OCI-LY7 (cell line): ENCODE measurements around the gene HEATR9. TPM values are rescaled to one million over a fixed set of nuclear protein-coding genes. Genes with fewer than 3 reads are reported as not detected.

ENCODE experiments used
- BruUV-seq: library from RNA; stranded (reverse); fragments of 400-500 nt; replicated peaks from 2 replicates; lab custom pipeline; 2021; lab: Mats Ljungman, UMichigan
- CTCF ChIA-PET: fragments of 300-600 bp; sonication (Branson Sonifier 250); formaldehyde crosslinking; loops from one replicate; lab custom pipeline; 2022; ENCODE audit warnings: antibody characterized with exemption; ENCODE audit not compliant: unreplicated experiment; lab: Charles Lee
- POLR2A ChIA-PET: fragments of 300-600 bp; sonication (Branson Sonifier 250); formaldehyde crosslinking; loops from one replicate; lab custom pipeline; 2022; ENCODE audit warnings: antibody characterized with exemption; lab: Charles Lee
- DNase-seq: peaks from one replicate; pipeline ENCODE4 v3.0.0-alpha.2; 2015; ENCODE audit warnings: low spot score
- H2AFZ ChIP-seq: fragments of 200-600 bp; sonication (generic), shearing (Covaris generic); 2 replicates; pipeline ENCODE4 v1.6.1; 2014; ENCODE audit warnings: mild to moderate bottlenecking, antibody characterized with exemption, low read length, moderate library complexity
- H3K27ac ChIP-seq: fragments of 200-600 bp; sonication (generic); 2 replicates; pipeline ENCODE4 v1.5.1; 2014; ENCODE audit warnings: mixed run types, low read depth, mild to moderate bottlenecking, moderate library complexity, low read length, inconsistent platforms; ENCODE audit not compliant: poor library complexity, severe bottlenecking
- H3K36me3 ChIP-seq: fragments of 200-600 bp; sonication (generic); 2 replicates; pipeline ENCODE4 v1.6.1; 2014; ENCODE audit warnings: mild to moderate bottlenecking, antibody characterized with exemption, low read length, moderate library complexity, mixed read lengths; ENCODE audit not compliant: insufficient read depth
- H3K4me1 ChIP-seq: fragments of 200-600 bp; sonication (generic); 2 replicates; pipeline ENCODE4 v1.5.1; 2014; ENCODE audit warnings: mild to moderate bottlenecking, low read length; ENCODE audit not compliant: insufficient read depth, poor library complexity, severe bottlenecking
- H3K4me2 ChIP-seq: fragments of 200-600 bp; sonication (generic); 2 replicates; pipeline ENCODE4 v1.6.1; 2014; ENCODE audit warnings: mild to moderate bottlenecking, low read length
- H3K4me3 ChIP-seq: fragments of 200-600 bp; sonication (generic); 2 replicates; pipeline ENCODE4 v1.5.1; 2014; ENCODE audit warnings: mild to moderate bottlenecking, low read depth, low read length; ENCODE audit not compliant: poor library complexity, severe bottlenecking
- H3K79me2 ChIP-seq: fragments of 200-600 bp; sonication (generic); 2 replicates; pipeline ENCODE4 v1.6.1; 2016; ENCODE audit warnings: low read depth, mild to moderate bottlenecking, low read length, moderate library complexity, mixed read lengths; ENCODE audit not compliant: insufficient read depth
- H3K9me2 ChIP-seq: fragments of 200-600 bp; sonication (generic); 2 replicates; pipeline ENCODE4 v1.6.1; 2016; ENCODE audit warnings: mild to moderate bottlenecking, low read length, mixed read lengths; ENCODE audit not compliant: insufficient read depth
- H3K9me3 ChIP-seq: fragments of 200-600 bp; sonication (generic); 2 replicates; pipeline ENCODE4 v1.6.1; 2014; ENCODE audit warnings: mild to moderate bottlenecking, mixed run types, low read length, mixed read lengths
- H4K20me1 ChIP-seq: fragments of 200-600 bp; sonication (generic); 2 replicates; pipeline ENCODE4 v1.6.1; 2014; ENCODE audit warnings: mild to moderate bottlenecking, antibody characterized with exemption, low read length, moderate library complexity, mixed read lengths; ENCODE audit not compliant: insufficient read depth
- EZH2phosphoT487 ChIP-seq: fragments of 200-600 bp; sonication (generic); IDR thresholded peaks from 2 replicates; pipeline ENCODE4 v1.6.1; 2018; ENCODE audit warnings: low read depth, borderline replicate concordance, mild to moderate bottlenecking, mixed run types, antibody characterized with exemption, low read length, moderate library complexity, mixed read lengths
- intact Hi-C: fragments of 100-400 bp; cut with micrococcal nuclease; formaldehyde crosslinking; loops from one replicate; pipeline ENCODE4 v1.10.0; 2022; ENCODE audit not compliant: unreplicated experiment
- total RNA-seq, 2 experiments: library from RNA; depleted of rRNA in 1 of 2; stranded (reverse); fragments of >200 nt in 1 of 2; shearing (Covaris generic) in 1 of 2; gene quantifications; 2 replicates each; pipeline ENCODE4 v1.2.3, GENCODE V29; 2014 to 2022
- TF ChIP-seq, protein P1 (sequence below): fragments of 200-600 bp; sonication (generic); conservative IDR thresholded peaks from 2 replicates; pipeline ENCODE4 v1.5.1; 2014; ENCODE audit warnings: mild to moderate bottlenecking, antibody characterized with exemption, low read length, moderate library complexity, mixed read lengths

HEATR9 gene
- total RNA-seq, 2 experiments from 2014 or later = not detected

- Histone ChIP-seq H3K4me3 (no peak overlapping the region), H3K4me1 (no peaks in the 10 kb centered on the region), H4K20me1 (peaks cover 56% of the 10 kb centered on the region), H3K9me3 (no peaks in the 10 kb centered on the region), H3K27ac (no peak overlapping the region), H2AFZ (no peak overlapping the region), H3K9me2 (no peaks in the 10 kb centered on the region), H3K4me2 (no peak overlapping the region), H3K79me2 (peaks cover 86% of the 10 kb centered on the region), H3K36me3 (peaks cover 97% of the 10 kb centered on the region)
- no peak for TF ChIP-seq EZH2phosphoT487
- TF ChIP-seq, protein P1, sequence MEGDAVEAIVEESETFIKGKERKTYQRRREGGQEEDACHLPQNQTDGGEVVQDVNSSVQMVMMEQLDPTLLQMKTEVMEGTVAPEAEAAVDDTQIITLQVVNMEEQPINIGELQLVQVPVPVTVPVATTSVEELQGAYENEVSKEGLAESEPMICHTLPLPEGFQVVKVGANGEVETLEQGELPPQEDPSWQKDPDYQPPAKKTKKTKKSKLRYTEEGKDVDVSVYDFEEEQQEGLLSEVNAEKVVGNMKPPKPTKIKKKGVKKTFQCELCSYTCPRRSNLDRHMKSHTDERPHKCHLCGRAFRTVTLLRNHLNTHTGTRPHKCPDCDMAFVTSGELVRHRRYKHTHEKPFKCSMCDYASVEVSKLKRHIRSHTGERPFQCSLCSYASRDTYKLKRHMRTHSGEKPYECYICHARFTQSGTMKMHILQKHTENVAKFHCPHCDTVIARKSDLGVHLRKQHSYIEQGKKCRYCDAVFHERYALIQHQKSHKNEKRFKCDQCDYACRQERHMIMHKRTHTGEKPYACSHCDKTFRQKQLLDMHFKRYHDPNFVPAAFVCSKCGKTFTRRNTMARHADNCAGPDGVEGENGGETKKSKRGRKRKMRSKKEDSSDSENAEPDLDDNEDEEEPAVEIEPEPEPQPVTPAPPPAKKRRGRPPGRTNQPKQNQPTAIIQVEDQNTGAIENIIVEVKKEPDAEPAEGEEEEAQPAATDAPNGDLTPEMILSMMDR = no peak
- DNase-seq = no peak
- no TSS peak for BruUV-seq
- ChIA-PET POLR2A (interaction anchor here (1.3 to 1.4 kb wide), 2 partner anchors 9 to 14 kb away, joined by 3 to 6 read pairs; no protein-coding TSS in a partner anchor), CTCF (no interaction called here)
- intact Hi-C loops = no loop called here
Measured at GRCh38 chr17:35819455-35819854, 49.2 kb downstream of the HEATR9 start.

GRCh38 chr17:35817196-35817595, 51.5 kb downstream of the HEATR9 start:
- no peak overlapping the region for H3K4me2 ChIP-seq
- peaks cover 91% of the 10 kb centered on the region for H3K36me3 ChIP-seq
- H4K20me1 ChIP-seq = peaks cover 60% of the 10 kb centered on the region
- TF ChIP-seq, protein P1 = no peak
- TF ChIP-seq EZH2phosphoT487 = no peak
- peaks cover 7% of the 10 kb centered on the region for H3K4me1 ChIP-seq
- H3K4me3 ChIP-seq = no peak overlapping the region
- intact Hi-C loops = no loop called here
- ChIA-PET POLR2A (interaction anchor here (0.6 to 0.7 kb wide), 2 partner anchors 9 to 195 kb away, joined by 3 read pairs; no protein-coding TSS in a partner anchor), CTCF (interaction anchor here (1.6 kb wide), 1 partner anchor 53 kb away, joined by 4 read pairs; no protein-coding TSS in a partner anchor)
- peaks cover 96% of the 10 kb centered on the region for H3K79me2 ChIP-seq
- H3K27ac ChIP-seq = no peak overlapping the region
- no TSS peak for BruUV-seq
- DNase-seq = no peak
- H3K9me3 ChIP-seq = no peaks in the 10 kb centered on the region
- no peaks in the 10 kb centered on the region for H3K9me2 ChIP-seq
- H2AFZ ChIP-seq = no peak overlapping the region

DNA sequence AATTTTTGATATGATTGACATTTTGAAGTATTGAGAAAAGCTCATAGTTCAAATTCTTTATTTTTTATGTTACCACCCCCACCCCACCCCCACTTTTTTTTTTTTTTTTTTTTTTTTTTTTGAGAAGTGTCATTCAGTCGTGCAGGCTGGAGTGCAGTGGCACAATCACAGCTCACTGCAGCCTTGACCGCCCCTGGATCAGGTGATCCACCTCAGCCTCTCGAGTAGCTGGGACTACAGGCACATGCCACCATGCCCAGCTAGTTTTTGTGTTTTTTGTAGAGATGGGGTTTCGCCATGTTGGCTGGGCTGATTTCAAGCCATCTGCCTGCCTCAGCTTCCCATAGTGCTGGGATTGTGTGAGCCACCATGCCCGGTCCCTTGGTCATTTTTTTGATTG, 52.0 kb downstream of the HEATR9 start:
- Histone ChIP-seq H3K9me2 (no peaks in the 10 kb centered on the region), H2AFZ (no peak overlapping the region), H3K4me3 (no peak overlapping the region), H3K27ac (no peak overlapping the region), H3K9me3 (no peaks in the 10 kb centered on the region), H3K79me2 (peaks cover 100% of the 10 kb centered on the region), H3K4me2 (no peak overlapping the region), H3K4me1 (peaks cover 12% of the 10 kb centered on the region), H4K20me1 (peaks cover 64% of the 10 kb centered on the region), H3K36me3 (peaks cover 91% of the 10 kb centered on the region)
- POLR2A ChIA-PET = interaction anchor here (0.6 to 0.7 kb wide), 3 partner anchors 8 to 194 kb away, joined by 3 read pairs; no protein-coding TSS in a partner anchor
- BruUV-seq = no TSS peak
- intact Hi-C loops = no loop called here
- TF ChIP-seq EZH2phosphoT487 = no peak
- TF ChIP-seq, protein P1 = no peak
- CTCF ChIA-PET = interaction anchor here (1.6 kb wide), 1 partner anchor 53 kb away, joined by 4 read pairs; no protein-coding TSS in a partner anchor
- no peak for DNase-seq
